Endothelial cell (in vitro differentiated cells): ENCODE results near the gene FREM1. TPM values are rescaled to one million over a fixed set of nuclear protein-coding genes. Genes with fewer than 3 reads are reported as not detected.

Source experiments
- DNase-seq: peaks from one replicate; pipeline ENCODE4 v3.0.0; 2021; ENCODE audit warnings: low spot score
- H3K27ac Mint-ChIP-seq: one replicate; pipeline ENCODE4 v1.8.0; 2021; ENCODE audit warnings: mixed read lengths, inconsistent platforms; ENCODE audit not compliant: unreplicated experiment
- H3K27me3 Mint-ChIP-seq: one replicate; pipeline ENCODE4 v1.8.0; 2021; ENCODE audit warnings: mild to moderate bottlenecking, moderate library complexity, mixed read lengths, inconsistent platforms; ENCODE audit not compliant: unreplicated experiment
- H3K36me3 Mint-ChIP-seq: one replicate; pipeline ENCODE4 v1.8.0; 2021; ENCODE audit warnings: mild to moderate bottlenecking, low read depth, mixed read lengths, inconsistent platforms; ENCODE audit not compliant: unreplicated experiment
- H3K4me1 Mint-ChIP-seq: one replicate; pipeline ENCODE4 v1.8.0; 2021; ENCODE audit warnings: mild to moderate bottlenecking, mixed read lengths, inconsistent platforms; ENCODE audit not compliant: unreplicated experiment
- H3K4me3 Mint-ChIP-seq: one replicate; pipeline ENCODE4 v1.8.0; 2021; ENCODE audit warnings: mild to moderate bottlenecking, mixed read lengths, inconsistent platforms; ENCODE audit not compliant: unreplicated experiment
- H3K9me3 Mint-ChIP-seq: one replicate; pipeline ENCODE4 v1.8.0; 2021; ENCODE audit warnings: mixed read lengths, inconsistent platforms; ENCODE audit not compliant: unreplicated experiment
- CTCF ChIP-seq: fragments of 200-600 bp; sonication (generic); IDR thresholded peaks from one replicate; pipeline ENCODE4 v1.5.0; 2021; ENCODE audit warnings: antibody characterized with exemption; ENCODE audit not compliant: unreplicated experiment
- total RNA-seq: library from RNA; stranded (reverse); fragmentation: NEBNext Ultra II Directional; extraction: Animal tissue kit (Norgen Biotek cat#: 25700); gene quantifications from one replicate; pipeline ENCODE4 v1.2.1, GENCODE V29; 2021; ENCODE audit not compliant: unreplicated experiment

Gene FREM1
- total RNA-seq, 1 donor from 2014 or later: 2.9 TPM

GRCh38 chr9:14829204-14829603 is 81.0 kb downstream of the FREM1 start:
- Mint-ChIP-seq H3K9me3 (no peaks in the 10 kb centered on the region), H3K36me3 (no peaks in the 10 kb centered on the region), H3K27ac (no peak overlapping the region), H3K27me3 (peaks cover 2% of the 10 kb centered on the region), H3K4me3 (no peak overlapping the region), H3K4me1 (no peaks in the 10 kb centered on the region)
- TF ChIP-seq CTCF: no peak
- DNase-seq: no peak

DNA sequence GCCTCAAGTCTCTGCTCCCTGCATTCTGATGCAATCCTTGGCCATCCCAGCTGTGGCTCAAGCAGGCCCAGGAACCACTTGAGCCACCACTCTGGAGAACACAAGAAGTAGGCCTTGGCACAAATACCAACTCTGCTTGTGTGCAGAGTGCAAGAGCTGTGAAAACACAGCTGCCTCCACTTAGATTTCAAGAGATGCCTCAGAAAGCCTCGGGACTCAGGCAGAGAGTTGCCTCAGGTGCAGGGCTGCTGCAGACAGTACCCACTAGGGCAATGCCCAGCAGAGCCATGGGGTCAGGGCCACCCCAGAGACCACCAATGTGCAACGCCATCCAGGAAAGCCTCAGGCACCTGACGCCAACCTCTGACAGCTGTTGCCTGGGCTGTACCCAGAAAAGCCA is 82.4 kb downstream of the FREM1 start:
- DNase-seq: no peak
- H3K36me3 Mint-ChIP-seq: no peaks in the 10 kb centered on the region

DNA sequence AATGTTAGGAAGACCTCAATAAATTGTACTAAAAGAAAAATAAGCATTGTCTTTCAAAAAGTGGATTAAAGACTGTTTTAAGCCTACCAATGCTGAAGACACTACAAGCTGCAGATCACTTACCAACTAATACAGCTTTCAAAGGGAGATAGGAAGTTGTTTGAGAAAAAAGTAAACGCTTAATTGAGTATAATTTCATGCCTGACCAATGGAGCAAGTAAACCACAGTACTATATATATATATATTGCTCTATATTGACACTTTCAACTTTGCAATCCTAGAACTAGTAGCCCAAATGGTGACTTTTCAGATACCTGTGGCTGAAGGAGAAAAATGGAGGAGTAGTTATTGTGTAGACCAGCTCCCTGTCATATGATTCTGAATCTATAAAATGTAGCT is 85.7 kb downstream of the FREM1 start:
- Mint-ChIP-seq H3K4me3 (no peak overlapping the region), H3K9me3 (no peaks in the 10 kb centered on the region), H3K36me3 (no peaks in the 10 kb centered on the region), H3K27ac (no peak overlapping the region), H3K27me3 (peaks cover 1% of the 10 kb centered on the region), H3K4me1 (no peaks in the 10 kb centered on the region)
- TF ChIP-seq CTCF: no peak
- no peak for DNase-seq

More for the DNA sequence above, 82.4 kb downstream of the FREM1 start:
- no peak for TF ChIP-seq CTCF
- Mint-ChIP-seq H3K27ac (no peak overlapping the region), H3K4me3 (no peak overlapping the region), H3K27me3 (peaks cover 3% of the 10 kb centered on the region), H3K4me1 (no peaks in the 10 kb centered on the region), H3K9me3 (no peaks in the 10 kb centered on the region)

DNA sequence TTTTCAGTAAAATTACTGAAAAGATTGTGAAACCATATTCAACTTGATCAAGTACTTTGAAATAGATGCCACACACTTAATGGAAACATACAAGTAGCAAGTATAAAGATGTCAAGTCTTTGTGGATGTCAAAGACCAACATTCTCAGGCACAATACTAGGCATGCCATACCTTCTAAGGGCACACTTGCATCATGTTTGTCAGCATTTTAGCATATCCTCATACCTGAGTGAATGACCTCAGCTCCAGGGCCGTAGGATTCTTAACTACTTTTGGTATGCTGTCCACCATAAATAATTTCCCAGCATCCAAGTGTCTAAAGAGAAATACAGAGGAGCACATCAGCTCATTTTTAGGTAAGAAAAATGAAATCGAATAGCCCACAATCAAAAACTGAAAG is 86.4 kb downstream of the FREM1 start:
- TF ChIP-seq CTCF: no peak
- no peak overlapping the region for H3K27ac Mint-ChIP-seq
- no peak for DNase-seq
- peaks cover 1% of the 10 kb centered on the region for H3K27me3 Mint-ChIP-seq
- no peaks in the 10 kb centered on the region for H3K36me3 Mint-ChIP-seq
- no peak overlapping the region for H3K4me3 Mint-ChIP-seq
- H3K4me1 Mint-ChIP-seq: no peaks in the 10 kb centered on the region
- H3K9me3 Mint-ChIP-seq: no peaks in the 10 kb centered on the region

DNA sequence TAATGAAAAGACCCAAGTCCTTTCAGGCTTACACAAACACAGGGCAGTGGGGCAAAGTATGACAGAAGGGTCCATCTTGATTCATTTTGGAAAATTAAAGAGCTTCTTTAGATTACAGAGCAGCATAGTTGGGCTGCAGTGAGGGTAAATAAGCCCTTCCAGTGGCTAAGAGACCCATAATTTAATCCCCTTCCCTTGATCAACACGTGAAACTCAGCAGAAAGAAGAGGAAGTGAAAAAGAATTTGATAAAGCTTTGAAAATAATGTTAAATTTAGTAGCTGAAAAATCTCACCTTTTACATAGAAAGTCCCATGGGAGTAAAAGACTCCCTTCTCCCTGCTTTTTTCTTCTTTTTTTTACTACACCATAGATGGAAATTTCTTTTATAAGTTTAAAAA is 87.6 kb downstream of the FREM1 start:
- H3K9me3 Mint-ChIP-seq: no peaks in the 10 kb centered on the region
- H3K4me3 Mint-ChIP-seq: no peak overlapping the region
- DNase-seq: no peak
- peaks cover 1% of the 10 kb centered on the region for H3K27me3 Mint-ChIP-seq
- no peak overlapping the region for H3K27ac Mint-ChIP-seq
- H3K4me1 Mint-ChIP-seq: no peaks in the 10 kb centered on the region
- no peak for TF ChIP-seq CTCF
- no peaks in the 10 kb centered on the region for H3K36me3 Mint-ChIP-seq
